Lower lobe of right lung (tissue), 2 donors: Measurements from ENCODE around the gene RALA. TPM values are rescaled to one million over a fixed set of nuclear protein-coding genes. Genes with fewer than 3 reads are reported as not detected.

Source experiments
- ATAC-seq, 2 donors: fragments of 200-7000 bp; cut with Tn5 transposase; one replicate each; pipeline ENCODE4 v1.9.1; 2020 to 2022; ENCODE audit warnings: mild to moderate bottlenecking in 2 of 2, moderate library complexity in 2 of 2
- DNase-seq: peaks from one replicate; pipeline ENCODE4 v3.0.0-alpha.2; 2020
- H3K27ac ChIP-seq: fragments of 200-600 bp; one replicate; pipeline ENCODE4 v1.8.0; 2022
- H3K27me3 ChIP-seq: fragments of 200-600 bp; one replicate; pipeline ENCODE4 v1.8.0; 2022; ENCODE audit warnings: low read depth
- H3K36me3 ChIP-seq: fragments of 200-600 bp; one replicate; pipeline ENCODE4 v1.8.0; 2022; ENCODE audit warnings: mild to moderate bottlenecking
- H3K4me1 ChIP-seq: fragments of 200-600 bp; one replicate; pipeline ENCODE4 v1.8.0; 2022
- H3K4me3 ChIP-seq: fragments of 200-600 bp; one replicate; pipeline ENCODE4 v1.8.0; 2022; ENCODE audit warnings: mild to moderate bottlenecking
- H3K9me3 ChIP-seq: fragments of 200-600 bp; one replicate; pipeline ENCODE4 v1.8.0; 2022
- intact Hi-C: fragments of 100-400 bp; cut with DNase I; formaldehyde crosslinking; loops from one replicate; pipeline ENCODE4 v1.11.0; 2022
- total RNA-seq: library from RNA; stranded (reverse); fragmentation: NEBNext Ultra II Directional; extraction: Animal tissue kit (Norgen Biotek cat#: 25700); gene quantifications from one replicate; pipeline ENCODE4 v1.2.1, GENCODE V29; 2021
- TF ChIP-seq, protein P1 (sequence below): fragments of 200-600 bp; IDR thresholded peaks from one replicate; pipeline ENCODE4 v1.8.0; 2022; ENCODE audit warnings: antibody characterized with exemption, mild to moderate bottlenecking
- donor health status: DM: no; HTN: yes; CAD: no; lungs with severe emphysema.

Gene RALA
- total RNA-seq, 1 donor from 2014 or later, result 48.0 TPM

DNA sequence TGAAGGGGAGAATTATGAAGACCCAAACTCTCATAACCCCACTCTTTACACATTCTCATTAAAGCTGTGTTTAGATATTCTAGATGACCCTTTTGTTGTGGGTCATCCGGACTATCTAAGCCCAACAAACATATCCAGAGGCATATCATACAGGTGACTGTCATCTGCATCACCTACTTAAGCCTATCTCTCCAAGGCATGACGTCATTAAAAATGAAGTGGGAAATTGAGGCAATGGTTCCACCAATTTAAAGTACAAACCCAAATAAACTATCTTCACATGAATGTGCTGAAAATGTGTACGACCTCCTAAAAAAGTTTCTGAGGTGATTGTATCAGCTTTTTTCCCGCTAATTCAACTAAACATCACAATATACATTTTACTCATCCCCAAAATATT, 4.5 kb upstream of the RALA start:
- H3K4me1 ChIP-seq, result peaks cover 6% of the 10 kb centered on the region
- ATAC-seq (no peak), DNase-seq (no peak)
- TF ChIP-seq, protein P1, sequence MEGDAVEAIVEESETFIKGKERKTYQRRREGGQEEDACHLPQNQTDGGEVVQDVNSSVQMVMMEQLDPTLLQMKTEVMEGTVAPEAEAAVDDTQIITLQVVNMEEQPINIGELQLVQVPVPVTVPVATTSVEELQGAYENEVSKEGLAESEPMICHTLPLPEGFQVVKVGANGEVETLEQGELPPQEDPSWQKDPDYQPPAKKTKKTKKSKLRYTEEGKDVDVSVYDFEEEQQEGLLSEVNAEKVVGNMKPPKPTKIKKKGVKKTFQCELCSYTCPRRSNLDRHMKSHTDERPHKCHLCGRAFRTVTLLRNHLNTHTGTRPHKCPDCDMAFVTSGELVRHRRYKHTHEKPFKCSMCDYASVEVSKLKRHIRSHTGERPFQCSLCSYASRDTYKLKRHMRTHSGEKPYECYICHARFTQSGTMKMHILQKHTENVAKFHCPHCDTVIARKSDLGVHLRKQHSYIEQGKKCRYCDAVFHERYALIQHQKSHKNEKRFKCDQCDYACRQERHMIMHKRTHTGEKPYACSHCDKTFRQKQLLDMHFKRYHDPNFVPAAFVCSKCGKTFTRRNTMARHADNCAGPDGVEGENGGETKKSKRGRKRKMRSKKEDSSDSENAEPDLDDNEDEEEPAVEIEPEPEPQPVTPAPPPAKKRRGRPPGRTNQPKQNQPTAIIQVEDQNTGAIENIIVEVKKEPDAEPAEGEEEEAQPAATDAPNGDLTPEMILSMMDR, result no peak
- H3K27me3 ChIP-seq, result no peaks in the 10 kb centered on the region
- no peak overlapping the region for H3K4me3 ChIP-seq
- no peak overlapping the region for H3K27ac ChIP-seq
- H3K36me3 ChIP-seq, result no peaks in the 10 kb centered on the region
- intact Hi-C loops, result no loop called here
- no peaks in the 10 kb centered on the region for H3K9me3 ChIP-seq

DNA sequence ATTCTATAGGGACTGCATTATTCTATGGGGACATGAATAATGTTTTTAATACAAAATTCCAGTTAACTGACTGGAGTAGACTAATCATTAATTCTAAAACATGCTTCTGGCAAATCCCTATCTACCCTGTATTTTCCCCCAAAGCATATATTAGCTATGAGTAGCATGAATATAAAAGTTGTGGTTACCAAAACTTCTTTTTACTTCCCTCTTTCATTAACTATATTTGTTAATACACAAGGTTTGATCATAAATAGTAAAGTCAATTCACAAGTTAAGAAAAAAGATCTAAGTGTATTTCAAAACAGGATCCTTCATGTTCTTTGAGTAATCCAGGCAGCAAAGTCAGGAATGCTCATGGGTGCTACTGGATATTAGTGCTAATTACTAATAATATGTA, 2.9 kb upstream of the RALA start:
- intact Hi-C loops, result no loop called here
- TF ChIP-seq, protein P1, result no peak
- Histone ChIP-seq H3K4me3 (no peak overlapping the region), H3K4me1 (peaks cover 19% of the 10 kb centered on the region), H3K27ac (no peak overlapping the region), H3K27me3 (no peaks in the 10 kb centered on the region), H3K9me3 (no peaks in the 10 kb centered on the region), H3K36me3 (no peaks in the 10 kb centered on the region)
- ATAC-seq, result no peak
- DNase-seq, result no peak

DNA sequence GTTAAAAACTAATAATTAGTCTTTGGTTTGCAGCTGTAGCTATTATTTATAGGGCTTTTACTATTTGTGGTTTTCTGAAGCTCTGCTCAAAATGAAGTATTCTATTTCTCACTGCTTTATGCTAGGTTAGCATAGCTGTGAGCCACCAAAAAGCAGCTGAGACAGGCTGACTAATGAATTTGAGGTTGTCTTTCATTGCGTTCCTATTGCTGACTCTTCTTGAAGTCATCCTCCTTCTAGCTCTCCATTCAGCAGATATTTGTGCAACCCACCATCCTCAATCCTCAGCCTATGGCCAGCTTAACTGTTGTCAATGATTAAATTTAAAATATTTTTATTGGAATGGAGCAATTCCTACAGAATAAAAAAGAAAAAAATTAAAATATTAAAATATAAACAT, 2.1 kb upstream of the RALA start:
- TF ChIP-seq, protein P1, result no peak
- no peaks in the 10 kb centered on the region for H3K27me3 ChIP-seq
- no peak overlapping the region for H3K27ac ChIP-seq
- DNase-seq (no peak), ATAC-seq (no peak)
- peaks cover 27% of the 10 kb centered on the region for H3K4me1 ChIP-seq
- H3K4me3 ChIP-seq, result no peak overlapping the region
- no peaks in the 10 kb centered on the region for H3K9me3 ChIP-seq
- no peaks in the 10 kb centered on the region for H3K36me3 ChIP-seq
- intact Hi-C loops, result no loop called here

DNA sequence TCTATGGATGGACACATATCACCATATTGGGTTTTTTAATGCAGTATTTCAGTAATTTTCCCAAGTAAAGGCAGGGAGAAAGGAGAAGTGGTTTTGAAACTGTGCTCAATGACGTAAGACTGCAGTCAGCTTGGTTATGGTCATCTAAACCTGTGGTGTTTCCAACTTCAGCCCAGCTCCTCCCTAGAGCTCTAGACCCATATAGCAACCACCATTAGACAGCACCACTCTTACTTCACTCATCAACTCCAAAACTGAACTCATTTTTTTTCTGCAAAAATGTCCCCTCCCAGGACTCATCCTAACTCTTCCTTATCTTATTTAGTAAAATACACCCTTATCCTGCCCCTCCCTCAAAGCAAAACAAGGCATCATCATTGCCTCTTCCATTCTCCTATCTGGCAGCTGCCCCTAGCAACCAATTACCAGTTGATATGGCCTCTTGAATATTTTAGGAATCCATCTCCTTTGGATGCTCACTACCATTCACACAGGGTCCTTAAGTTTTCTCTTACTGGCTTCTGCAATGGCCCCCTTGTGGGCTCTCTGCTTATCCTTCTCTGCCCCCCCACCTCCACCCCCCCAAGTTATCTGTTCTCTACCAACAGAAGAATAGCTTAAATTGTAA, 1.5 kb upstream of the RALA start:
- TF ChIP-seq, protein P1, result no peak
- no peaks in the 10 kb centered on the region for H3K36me3 ChIP-seq
- H3K27ac ChIP-seq, result no peak overlapping the region
- ATAC-seq (no peak), DNase-seq (no peak)
- intact Hi-C loops, result no loop called here
- H3K9me3 ChIP-seq, result no peaks in the 10 kb centered on the region
- no peaks in the 10 kb centered on the region for H3K27me3 ChIP-seq
- H3K4me1 ChIP-seq, result peaks cover 33% of the 10 kb centered on the region
- H3K4me3 ChIP-seq, result no peak overlapping the region

DNA sequence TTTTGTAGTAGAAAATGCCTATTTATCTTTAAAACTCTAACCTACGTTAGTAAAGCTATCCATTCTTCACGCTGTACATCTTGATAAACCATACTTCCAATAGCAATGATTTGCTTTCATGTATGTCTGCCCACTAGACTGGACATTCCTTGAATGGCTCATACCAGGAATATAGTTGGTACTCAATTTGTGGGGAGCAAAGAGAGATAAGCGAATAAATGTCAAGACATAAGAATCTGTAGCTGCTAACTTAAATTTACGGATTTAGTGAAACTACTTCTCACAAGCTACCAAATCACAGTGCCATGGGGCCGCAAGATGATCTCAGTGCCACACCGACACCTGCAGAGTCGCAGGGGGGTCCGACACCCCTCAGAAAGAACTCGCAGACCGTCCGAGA, 763 bp upstream of the RALA start:
- H3K36me3 ChIP-seq, result no peaks in the 10 kb centered on the region
- no peak for DNase-seq
- peaks cover 38% of the 10 kb centered on the region for H3K4me1 ChIP-seq
- intact Hi-C loops, result no loop called here
- H3K27me3 ChIP-seq, result no peaks in the 10 kb centered on the region
- ATAC-seq, result no peak
- H3K4me3 ChIP-seq, result peak overlapping the region; percentile 86
- TF ChIP-seq, protein P1, result no peak
- no peaks in the 10 kb centered on the region for H3K9me3 ChIP-seq
- peak overlapping the region; percentile 93 for H3K27ac ChIP-seq
